Osteocyte (in vitro differentiated cells): ENCODE measurements around the gene CNBD2. TPM values are rescaled to one million over a fixed set of nuclear protein-coding genes. Genes with fewer than 3 reads are reported as not detected.

Experiments
- DNase-seq: peaks from one replicate; pipeline ENCODE4 v3.0.0; 2021; ENCODE audit warnings: mixed read lengths; ENCODE audit not compliant: unreplicated experiment; ENCODE audit errors: extremely low spot score
- H3K27ac Mint-ChIP-seq: one replicate; pipeline ENCODE4 v1.8.0; 2021; ENCODE audit warnings: mild to moderate bottlenecking, mixed read lengths; ENCODE audit not compliant: unreplicated experiment
- H3K27me3 Mint-ChIP-seq: one replicate; pipeline ENCODE4 v1.8.0; 2021; ENCODE audit warnings: mixed read lengths; ENCODE audit not compliant: unreplicated experiment
- H3K36me3 Mint-ChIP-seq: one replicate; pipeline ENCODE4 v1.8.0; 2021; ENCODE audit warnings: mixed read lengths; ENCODE audit not compliant: unreplicated experiment
- H3K4me1 Mint-ChIP-seq: one replicate; pipeline ENCODE4 v1.8.0; 2021; ENCODE audit warnings: mixed read lengths; ENCODE audit not compliant: unreplicated experiment
- H3K4me3 Mint-ChIP-seq: one replicate; pipeline ENCODE4 v1.8.0; 2021; ENCODE audit warnings: mild to moderate bottlenecking, moderate library complexity, mixed read lengths; ENCODE audit not compliant: unreplicated experiment
- H3K9me3 Mint-ChIP-seq: one replicate; pipeline ENCODE4 v1.8.0; 2021; ENCODE audit warnings: mixed read lengths; ENCODE audit not compliant: unreplicated experiment
- total RNA-seq: library from RNA; stranded (reverse); gene quantifications from 2 replicates; pipeline ENCODE4 v1.2.1, GENCODE V29; 2021
- TF ChIP-seq, protein P1 (sequence below): fragments of 200-600 bp; sonication (generic); IDR thresholded peaks from 2 replicates; pipeline ENCODE4 v1.5.0; 2021; ENCODE audit warnings: antibody characterized with exemption, mild to moderate bottlenecking, moderate library complexity

Gene CNBD2
- total RNA-seq, 1 donor from 2014 or later, result 4.6 TPM

DNA sequence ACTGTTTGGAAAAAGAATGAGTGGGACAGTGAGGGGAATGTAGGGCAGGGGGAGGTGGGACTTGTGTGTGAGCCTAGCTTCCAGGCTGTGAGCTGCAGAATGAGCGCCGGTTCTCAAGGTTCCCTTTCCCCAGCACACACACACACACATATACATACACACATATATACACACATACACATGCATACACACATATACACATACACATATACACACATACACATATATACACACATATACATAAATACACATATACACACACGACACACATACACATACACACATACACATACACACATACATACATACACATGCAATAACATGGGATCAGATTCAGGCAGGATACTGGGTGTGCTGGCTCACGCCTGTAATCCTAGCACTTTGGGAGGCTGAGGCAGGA is 66.5 kb downstream of the CNBD2 start:
- H3K4me3 Mint-ChIP-seq, result no peak overlapping the region
- no peaks in the 10 kb centered on the region for H3K9me3 Mint-ChIP-seq
- DNase-seq, result no peak
- TF ChIP-seq, protein P1, sequence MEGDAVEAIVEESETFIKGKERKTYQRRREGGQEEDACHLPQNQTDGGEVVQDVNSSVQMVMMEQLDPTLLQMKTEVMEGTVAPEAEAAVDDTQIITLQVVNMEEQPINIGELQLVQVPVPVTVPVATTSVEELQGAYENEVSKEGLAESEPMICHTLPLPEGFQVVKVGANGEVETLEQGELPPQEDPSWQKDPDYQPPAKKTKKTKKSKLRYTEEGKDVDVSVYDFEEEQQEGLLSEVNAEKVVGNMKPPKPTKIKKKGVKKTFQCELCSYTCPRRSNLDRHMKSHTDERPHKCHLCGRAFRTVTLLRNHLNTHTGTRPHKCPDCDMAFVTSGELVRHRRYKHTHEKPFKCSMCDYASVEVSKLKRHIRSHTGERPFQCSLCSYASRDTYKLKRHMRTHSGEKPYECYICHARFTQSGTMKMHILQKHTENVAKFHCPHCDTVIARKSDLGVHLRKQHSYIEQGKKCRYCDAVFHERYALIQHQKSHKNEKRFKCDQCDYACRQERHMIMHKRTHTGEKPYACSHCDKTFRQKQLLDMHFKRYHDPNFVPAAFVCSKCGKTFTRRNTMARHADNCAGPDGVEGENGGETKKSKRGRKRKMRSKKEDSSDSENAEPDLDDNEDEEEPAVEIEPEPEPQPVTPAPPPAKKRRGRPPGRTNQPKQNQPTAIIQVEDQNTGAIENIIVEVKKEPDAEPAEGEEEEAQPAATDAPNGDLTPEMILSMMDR, result no peak
- no peaks in the 10 kb centered on the region for H3K27me3 Mint-ChIP-seq
- H3K27ac Mint-ChIP-seq, result no peak overlapping the region
- no peaks in the 10 kb centered on the region for H3K36me3 Mint-ChIP-seq
- peaks cover 10% of the 10 kb centered on the region for H3K4me1 Mint-ChIP-seq

DNA sequence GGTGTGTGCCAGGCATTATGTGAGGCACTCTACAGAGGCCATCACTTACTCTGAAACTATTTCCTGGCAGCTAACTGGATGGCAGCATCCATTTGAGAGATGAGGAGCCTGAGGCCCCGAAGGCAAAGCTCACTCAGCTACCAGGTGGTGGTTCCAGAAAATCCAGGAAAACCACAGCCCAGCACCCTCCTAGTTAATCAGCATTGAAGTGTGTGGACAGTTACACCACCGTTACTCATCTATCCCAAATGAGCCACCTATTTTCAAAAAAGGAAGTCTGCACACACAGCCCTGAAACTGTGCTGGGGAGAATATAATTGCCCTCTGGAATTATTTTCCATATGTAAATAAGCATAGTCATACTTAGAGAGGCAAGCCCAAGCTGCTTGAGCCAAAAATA is 67.4 kb downstream of the CNBD2 start:
- Mint-ChIP-seq H3K27ac (no peak overlapping the region), H3K27me3 (no peaks in the 10 kb centered on the region), H3K4me1 (peaks cover 5% of the 10 kb centered on the region), H3K4me3 (no peak overlapping the region), H3K9me3 (no peaks in the 10 kb centered on the region), H3K36me3 (no peaks in the 10 kb centered on the region)
- DNase-seq, result no peak
- TF ChIP-seq, protein P1, result no peak

DNA sequence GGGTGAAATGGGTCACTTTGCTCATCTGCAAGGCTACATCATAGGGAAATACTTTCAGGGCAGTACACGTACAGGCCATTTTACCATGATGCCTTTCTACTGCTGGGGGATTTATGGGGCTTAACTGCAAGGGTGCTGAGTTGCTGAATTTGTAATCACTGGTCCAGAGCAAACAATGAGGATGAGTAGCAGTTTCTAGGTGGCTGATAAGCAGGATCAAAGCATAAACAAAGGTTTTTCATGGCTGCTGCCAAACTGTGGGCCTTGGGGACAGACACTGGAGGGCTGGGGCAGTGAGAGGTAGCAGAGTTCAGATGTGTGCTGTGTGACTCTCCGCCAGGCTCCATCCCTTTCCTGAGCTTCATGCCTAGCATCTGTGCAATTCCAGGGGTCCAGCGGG is 68.3 kb downstream of the CNBD2 start:
- H3K4me1 Mint-ChIP-seq, result peaks cover 5% of the 10 kb centered on the region
- no peaks in the 10 kb centered on the region for H3K9me3 Mint-ChIP-seq
- H3K4me3 Mint-ChIP-seq, result no peak overlapping the region
- no peak overlapping the region for H3K27ac Mint-ChIP-seq
- no peaks in the 10 kb centered on the region for H3K27me3 Mint-ChIP-seq
- TF ChIP-seq, protein P1, result no peak
- H3K36me3 Mint-ChIP-seq, result peaks cover 6% of the 10 kb centered on the region
- no peak for DNase-seq

DNA sequence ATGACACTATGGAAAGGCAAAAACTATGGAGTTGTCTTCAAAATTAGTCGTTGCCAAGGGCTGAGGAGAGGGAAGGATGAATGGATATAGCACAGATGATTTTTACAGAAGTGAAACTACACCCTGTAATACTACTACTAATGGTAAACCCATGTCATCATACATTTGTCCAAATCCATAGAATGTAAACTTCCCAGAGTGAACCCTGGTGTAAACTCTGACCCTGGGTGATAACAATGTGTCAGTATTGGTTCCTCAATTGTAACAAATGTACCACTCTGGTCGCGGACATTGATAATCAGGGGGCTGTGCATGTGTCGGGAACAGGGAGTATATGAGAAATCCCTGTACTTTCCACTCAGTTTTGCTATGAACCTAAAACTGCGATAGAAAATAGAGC is 72.2 kb downstream of the CNBD2 start:
- no peaks in the 10 kb centered on the region for H3K27me3 Mint-ChIP-seq

GRCh38 chr20:36043441-36043840 is 75.1 kb downstream of the CNBD2 start:
- H3K36me3 Mint-ChIP-seq, result peaks cover 19% of the 10 kb centered on the region
- TF ChIP-seq, protein P1, result no peak
- no peak overlapping the region for H3K4me3 Mint-ChIP-seq
- no peak overlapping the region for H3K27ac Mint-ChIP-seq
- H3K4me1 Mint-ChIP-seq, result peaks cover 33% of the 10 kb centered on the region
- H3K27me3 Mint-ChIP-seq, result no peaks in the 10 kb centered on the region
- H3K9me3 Mint-ChIP-seq, result no peaks in the 10 kb centered on the region
- DNase-seq, result no peak

More for the DNA sequence above, 72.2 kb downstream of the CNBD2 start:
- Mint-ChIP-seq H3K4me1 (peaks cover 9% of the 10 kb centered on the region), H3K9me3 (no peaks in the 10 kb centered on the region), H3K27ac (no peak overlapping the region), H3K4me3 (no peak overlapping the region), H3K36me3 (peaks cover 12% of the 10 kb centered on the region)
- TF ChIP-seq, protein P1, result no peak
- DNase-seq, result no peak
